Esophagus muscularis mucosa (tissue), 4 donors: ENCODE measurements around the gene GNA12. TPM values are rescaled to one million over a fixed set of nuclear protein-coding genes. Genes with fewer than 3 reads are reported as not detected.

Source experiments
- DNase-seq: peaks from one replicate; pipeline ENCODE4 v3.0.0-alpha.2; 2017; ENCODE audit errors: extremely low spot score
- H3K27ac ChIP-seq, 4 donors: fragments of 200-600 bp; sonication (generic); replicated peaks in 1 of 4; 1 replicate in 3 of 4; 2 replicates in 1 of 4; pipeline ENCODE4 v1.5.1; 2016 to 2019; ENCODE audit warnings: mild to moderate bottlenecking in 1 of 4
- H3K27me3 ChIP-seq, 4 donors: fragments of 200-600 bp; sonication (generic); one replicate each; pipeline versions ENCODE4 v1.5.1 to v1.6.0; 2016 to 2019
- H3K36me3 ChIP-seq, 4 donors: fragments of 200-600 bp; sonication (generic); one replicate each; pipeline ENCODE4 v1.5.1; 2016 to 2019
- H3K4me1 ChIP-seq, 4 donors: fragments of 200-600 bp; sonication (generic); one replicate each; pipeline ENCODE4 v1.5.1; 2016 to 2019
- H3K4me3 ChIP-seq, 4 donors: fragments of 200-600 bp; sonication (generic); 1 replicate in 2 of 4; 2 replicates in 2 of 4; pipeline ENCODE4 v1.5.1; 2016 to 2019; ENCODE audit warnings: mild to moderate bottlenecking in 4 of 4, moderate library complexity in 1 of 4
- H3K9me3 ChIP-seq, 4 donors: fragments of 200-600 bp; sonication (generic); 1 replicate in 3 of 4; 2 replicates in 1 of 4; pipeline ENCODE4 v1.5.1; 2016 to 2019
- EP300 ChIP-seq: sonication (generic); formaldehyde crosslinking; IDR thresholded peaks from one replicate; pipeline ENCODE4 v1.6.1; 2017; ENCODE audit warnings: antibody characterized with exemption
- POLR2A ChIP-seq: fragments of 450-650 bp; IDR thresholded peaks from one replicate; pipeline ENCODE4 v1.6.1; 2017; ENCODE audit warnings: antibody characterized with exemption, moderate library complexity, mild to moderate bottlenecking, low read depth
- POLR2AphosphoS5 ChIP-seq, 2 donors: sonication (generic); formaldehyde crosslinking; IDR thresholded peaks; one replicate each; pipeline ENCODE4 v1.6.1; 2017; ENCODE audit warnings: antibody characterized with exemption in 2 of 2
- WGBS: methylation state at CpG from one replicate; pipeline ENCODE4 v1.1.5; 2018; 5-methylcytosine and 5-hydroxymethylcytosine counted together
- intact Hi-C: fragments of 100-400 bp; cut with DNase I; formaldehyde crosslinking; loops from one replicate; pipeline ENCODE4 v1.15.1; 2023
- total RNA-seq, 4 donors: library from RNA; depleted of rRNA; stranded (reverse); fragments of >200 nt; gene quantifications; one replicate each; pipeline versions ENCODE4 v1.1.0 to v1.2.1, GENCODE V29; 2016
- TF ChIP-seq, protein P1 (sequence below), 3 experiments: fragments of 200-600 bp in 2 of 3; fragments of 450-650 bp in 1 of 3; sonication (generic) in 2 of 3; IDR thresholded peaks; one replicate each; pipeline ENCODE4 v1.5.1; 2017 to 2019; ENCODE audit warnings: antibody characterized with exemption in 3 of 3, mild to moderate bottlenecking in 2 of 3, moderate library complexity in 1 of 3

The GNA12 gene
- total RNA-seq, 4 donors from 2014 or later = 25.3 to 61.8 (median 38.9) TPM

DNA sequence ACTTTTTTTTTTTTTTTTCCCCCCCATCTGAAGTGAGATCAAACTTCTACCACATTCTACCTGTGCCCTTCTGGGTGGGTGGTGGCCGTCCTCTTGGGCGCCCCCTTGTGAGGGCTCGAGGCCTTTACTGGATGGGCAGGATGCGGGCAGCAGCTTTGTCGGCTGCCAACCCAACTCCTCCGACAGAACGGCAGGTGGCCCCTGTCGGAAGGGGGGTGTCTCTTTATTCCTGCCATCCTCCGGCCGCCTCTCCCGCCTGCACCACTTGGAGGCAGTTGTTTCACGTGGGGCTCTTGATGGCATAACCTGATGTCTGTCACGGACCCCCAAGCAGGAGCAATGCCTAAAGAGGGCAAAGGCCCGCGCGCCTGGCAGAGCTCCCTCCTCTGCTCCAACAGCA lies 125.1 kb downstream of the GNA12 start:
- Histone ChIP-seq H3K9me3 (no peaks in the 10 kb centered on the region), H3K27ac (no peak overlapping the region), H3K4me3 (no peak overlapping the region), H3K4me1 (peaks cover 22 to 31% (median 28%) of the 10 kb centered on the region in 4 donors), H3K36me3 (peaks cover 0 to 42% (median 25%) of the 10 kb centered on the region in 4 donors), H3K27me3 (no peaks in the 10 kb centered on the region)
- no peak for TF ChIP-seq POLR2AphosphoS5 (IDR thresholded peaks at IDR 0.05)
- no peak for TF ChIP-seq EP300
- TF ChIP-seq, protein P1, sequence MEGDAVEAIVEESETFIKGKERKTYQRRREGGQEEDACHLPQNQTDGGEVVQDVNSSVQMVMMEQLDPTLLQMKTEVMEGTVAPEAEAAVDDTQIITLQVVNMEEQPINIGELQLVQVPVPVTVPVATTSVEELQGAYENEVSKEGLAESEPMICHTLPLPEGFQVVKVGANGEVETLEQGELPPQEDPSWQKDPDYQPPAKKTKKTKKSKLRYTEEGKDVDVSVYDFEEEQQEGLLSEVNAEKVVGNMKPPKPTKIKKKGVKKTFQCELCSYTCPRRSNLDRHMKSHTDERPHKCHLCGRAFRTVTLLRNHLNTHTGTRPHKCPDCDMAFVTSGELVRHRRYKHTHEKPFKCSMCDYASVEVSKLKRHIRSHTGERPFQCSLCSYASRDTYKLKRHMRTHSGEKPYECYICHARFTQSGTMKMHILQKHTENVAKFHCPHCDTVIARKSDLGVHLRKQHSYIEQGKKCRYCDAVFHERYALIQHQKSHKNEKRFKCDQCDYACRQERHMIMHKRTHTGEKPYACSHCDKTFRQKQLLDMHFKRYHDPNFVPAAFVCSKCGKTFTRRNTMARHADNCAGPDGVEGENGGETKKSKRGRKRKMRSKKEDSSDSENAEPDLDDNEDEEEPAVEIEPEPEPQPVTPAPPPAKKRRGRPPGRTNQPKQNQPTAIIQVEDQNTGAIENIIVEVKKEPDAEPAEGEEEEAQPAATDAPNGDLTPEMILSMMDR (IDR thresholded peaks at IDR 0.05) = peak in 2 of 3 experiments; percentile 6 to 35
- TF ChIP-seq POLR2A = no peak
- intact Hi-C loops = no loop called here
- WGBS = 73% methylated on average over 14 of the region's 16 CpGs
- no peak for DNase-seq

DNA sequence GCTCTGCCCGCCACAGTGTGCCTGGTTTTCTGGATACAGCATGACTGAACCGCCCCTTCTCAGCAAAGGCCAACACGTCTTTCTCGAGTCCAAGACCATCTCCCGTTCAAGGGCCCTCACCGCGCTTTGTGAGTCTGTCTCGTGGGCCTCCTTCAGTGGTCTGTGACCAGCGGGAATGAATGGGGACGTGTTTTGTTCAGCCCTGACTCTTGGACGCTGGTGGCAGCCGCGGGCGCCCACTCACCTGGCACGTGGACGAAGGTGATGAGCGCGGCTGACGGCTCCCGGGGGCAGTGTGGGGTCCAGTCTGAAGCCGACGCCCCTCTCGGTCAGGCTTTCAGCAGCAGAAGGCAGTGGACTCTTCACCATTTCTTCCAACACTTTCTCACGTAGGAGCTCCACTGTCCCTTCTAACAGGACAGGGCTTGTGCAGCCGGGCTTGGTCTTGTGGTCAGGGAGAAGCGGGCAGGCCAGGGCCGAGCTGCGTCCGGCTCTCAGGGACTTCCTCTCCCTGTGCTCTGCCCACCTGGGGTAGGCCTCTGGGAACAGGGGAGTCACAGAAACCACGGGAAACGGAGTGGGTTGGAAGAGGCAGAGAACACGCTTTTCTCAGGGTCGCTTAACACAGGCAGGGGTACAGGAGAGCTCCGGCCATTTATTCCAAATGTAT lies 125.7 kb downstream of the GNA12 start:
- no peak overlapping the region for H3K4me3 ChIP-seq
- H3K36me3 ChIP-seq = peaks cover 0 to 38% (median 22%) of the 10 kb centered on the region in 4 donors
- intact Hi-C loops = no loop called here
- no peak for TF ChIP-seq EP300
- no peak for TF ChIP-seq POLR2A
- TF ChIP-seq, protein P1 (IDR thresholded peaks at IDR 0.05) = no peak
- DNase-seq = no peak
- H3K4me1 ChIP-seq = peaks cover 23 to 31% (median 28%) of the 10 kb centered on the region in 4 donors
- no peaks in the 10 kb centered on the region for H3K9me3 ChIP-seq
- no peaks in the 10 kb centered on the region for H3K27me3 ChIP-seq
- peak overlapping the region in 3 of 4 donors; percentile 30 to 77 (median 57) for H3K27ac ChIP-seq
- 79% methylated on average over 10 of the region's 34 CpGs for WGBS

GRCh38 chr7:2717293-2718261 lies 126.5 kb downstream of the GNA12 start:
- Histone ChIP-seq H3K9me3 (no peaks in the 10 kb centered on the region), H3K27me3 (no peaks in the 10 kb centered on the region), H3K36me3 (peaks cover 0 to 30% (median 15%) of the 10 kb centered on the region in 4 donors), H3K27ac (peak overlapping the region; percentile 30 to 77 (median 46)), H3K4me3 (peak overlapping the region; percentile 11 to 13 (median 12)), H3K4me1 (peaks cover 26 to 32% (median 31%) of the 10 kb centered on the region in 4 donors)
- no peak for DNase-seq
- intact Hi-C loops = no loop called here
- TF ChIP-seq POLR2A = no peak
- no peak for TF ChIP-seq POLR2AphosphoS5 (IDR thresholded peaks at IDR 0.05)
- TF ChIP-seq, protein P1 (IDR thresholded peaks at IDR 0.05) = no peak
- TF ChIP-seq EP300 = no peak
- 33% methylated on average over 40 of the region's 47 CpGs for whole genome bisulfite sequencing

GRCh38 chr7:2716906-2717292 lies 127.2 kb downstream of the GNA12 start:
- 74% methylated on average over 16 of the region's 20 CpGs for WGBS
- intact Hi-C loops = no loop called here
- H3K27me3 ChIP-seq = no peaks in the 10 kb centered on the region
- peaks cover 0 to 29% (median 14%) of the 10 kb centered on the region in 4 donors for H3K36me3 ChIP-seq
- no peak for TF ChIP-seq POLR2A
- no peak for TF ChIP-seq POLR2AphosphoS5 (IDR thresholded peaks at IDR 0.05)
- TF ChIP-seq EP300 = no peak
- TF ChIP-seq, protein P1 (IDR thresholded peaks at IDR 0.05) = no peak
- peak overlapping the region; percentile 30 to 77 (median 46) for H3K27ac ChIP-seq
- H3K4me3 ChIP-seq = no peak overlapping the region
- peaks cover 26 to 35% (median 31%) of the 10 kb centered on the region in 4 donors for H3K4me1 ChIP-seq
- no peak for DNase-seq
- no peaks in the 10 kb centered on the region for H3K9me3 ChIP-seq
